GM19099 (cell line): Measurements from ENCODE around the gene RAB11B.
A peak's percentile ranks its signal among the peaks of the same experiment; 100 is the strongest.

Source experiments
- POLR2A ChIP-seq: IDR thresholded peaks from 3 replicates; pipeline ENCODE4 v1.6.1; 2011; ENCODE audit warnings: low read depth; ENCODE audit not compliant: insufficient read length; ENCODE audit errors: extremely low read depth

RAB11B gene

DNA sequence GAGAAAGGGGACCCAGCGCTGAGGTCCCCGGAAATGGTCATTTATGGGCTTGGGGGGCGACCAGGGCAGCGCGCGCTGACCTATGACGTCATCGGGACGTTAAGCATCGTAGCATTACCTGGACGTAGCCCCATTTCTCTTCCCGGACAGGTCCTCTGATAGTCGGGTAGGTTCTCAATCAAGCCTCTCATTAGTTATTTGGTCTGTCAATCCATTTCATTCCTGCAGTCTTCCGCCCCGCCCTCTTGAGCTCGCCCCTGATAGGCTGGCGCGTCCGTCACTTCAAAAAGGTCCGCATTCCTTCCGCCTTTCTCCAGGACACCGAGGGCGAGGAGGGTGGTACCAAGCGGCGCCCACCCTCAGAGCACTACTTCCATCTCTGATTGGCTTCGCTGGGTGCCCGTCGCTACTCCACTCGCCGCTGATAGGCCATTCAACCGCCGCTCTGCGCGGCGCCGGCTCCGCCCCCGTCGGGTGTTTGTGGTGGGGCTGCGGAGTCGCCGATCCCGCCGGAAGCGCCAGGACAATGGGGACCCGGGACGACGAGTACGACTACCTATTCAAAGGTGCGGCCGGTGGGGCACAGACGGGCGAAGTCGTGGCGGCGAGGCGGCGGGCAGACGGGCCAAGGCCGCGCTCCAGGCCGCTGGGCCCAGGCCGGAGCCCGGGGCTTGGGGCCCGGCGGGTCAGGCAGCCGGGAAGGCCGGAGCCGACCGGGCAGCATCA is at the start of gene RAB11B:
RAB11B (plus strand) TSS at position 470 of the 726 bp plus-strand sequence; CDS start at position 527, 57 bp downstream.
- TF ChIP-seq POLR2A: peak; percentile 61

DNA sequence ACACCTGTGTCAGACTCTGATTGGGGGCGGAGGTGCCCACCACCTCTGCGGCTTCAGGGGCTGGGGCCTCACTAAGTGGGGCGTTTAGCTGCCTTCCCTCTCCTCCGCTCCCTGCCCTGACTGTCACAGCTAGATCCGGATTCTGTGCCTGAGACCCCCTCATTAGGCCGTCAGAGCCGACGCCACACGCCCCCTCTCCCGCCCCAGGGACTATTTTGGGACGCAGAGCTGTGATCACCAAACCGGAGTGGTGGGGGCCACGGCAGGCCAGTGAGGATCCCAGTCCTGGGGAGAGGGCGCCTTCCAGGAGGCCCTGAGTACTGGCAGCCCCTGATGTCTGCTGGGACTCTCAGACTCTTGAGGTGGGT is 47.9 kb upstream of the RAB11B start:
- no peak for TF ChIP-seq POLR2A

DNA sequence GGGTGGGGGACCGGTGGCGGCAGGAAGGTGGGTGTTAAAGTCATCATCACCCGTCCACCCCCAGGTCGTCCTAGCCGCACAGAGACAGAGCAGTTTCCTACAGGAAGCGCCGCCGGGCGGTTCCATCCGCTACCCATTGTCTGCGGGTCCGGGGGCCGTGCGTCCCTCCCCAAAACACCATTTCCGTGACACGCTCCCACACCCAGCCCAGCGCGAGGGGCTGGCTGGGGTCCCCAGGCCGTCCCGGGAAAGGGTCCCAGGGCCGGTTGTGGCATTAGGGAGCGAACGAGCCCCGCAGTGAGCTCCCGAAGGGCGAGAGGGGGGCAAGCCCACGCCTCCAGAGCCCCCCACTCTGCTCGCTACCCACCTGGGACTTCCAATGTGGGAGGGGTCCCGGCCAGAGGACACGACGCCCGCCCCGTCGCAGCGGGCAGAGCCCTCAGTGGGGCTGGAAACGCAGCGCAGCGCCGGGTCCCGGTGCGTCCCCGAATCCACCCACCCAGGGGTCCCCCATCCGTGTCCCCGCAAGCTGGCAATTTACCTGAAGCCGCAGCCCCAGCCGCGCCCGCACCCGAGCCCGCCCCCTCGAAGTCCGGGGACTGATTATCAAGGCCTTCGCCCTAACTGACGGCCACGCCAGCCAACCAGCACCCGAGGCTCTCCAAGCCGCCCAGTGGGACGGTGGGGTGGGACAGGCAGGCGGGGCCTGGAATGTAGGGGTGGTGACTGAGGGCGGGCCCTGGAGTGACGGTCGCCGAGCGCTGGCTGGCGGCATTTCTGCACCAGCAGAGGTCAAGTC is 47.3 kb upstream of the RAB11B start, which contains the start of gene KANK3:
KANK3 (minus strand) TSS at position 579 of the 799 bp plus-strand sequence. CDS start 5,434 bp downstream, outside the sequence.
- no peak for TF ChIP-seq POLR2A

DNA sequence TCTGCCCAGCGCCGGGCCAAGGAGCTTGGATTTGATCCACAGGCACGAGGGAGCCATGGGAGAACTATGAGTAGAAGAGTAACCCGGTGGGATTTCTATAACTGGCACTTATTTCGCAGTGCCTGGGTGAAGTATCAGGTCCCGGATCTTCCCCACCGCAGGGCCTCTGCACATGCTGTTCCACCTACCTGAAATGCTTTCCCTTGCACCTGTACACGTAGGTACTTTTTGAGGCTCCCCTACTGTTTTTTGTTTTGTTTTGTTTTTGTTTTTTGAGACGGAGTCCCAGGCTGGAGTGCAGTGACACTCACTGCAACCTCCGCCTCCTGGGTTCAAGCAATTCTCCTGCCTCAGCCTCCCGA is 46.7 kb upstream of the RAB11B start:
- TF ChIP-seq POLR2A: no peak

DNA sequence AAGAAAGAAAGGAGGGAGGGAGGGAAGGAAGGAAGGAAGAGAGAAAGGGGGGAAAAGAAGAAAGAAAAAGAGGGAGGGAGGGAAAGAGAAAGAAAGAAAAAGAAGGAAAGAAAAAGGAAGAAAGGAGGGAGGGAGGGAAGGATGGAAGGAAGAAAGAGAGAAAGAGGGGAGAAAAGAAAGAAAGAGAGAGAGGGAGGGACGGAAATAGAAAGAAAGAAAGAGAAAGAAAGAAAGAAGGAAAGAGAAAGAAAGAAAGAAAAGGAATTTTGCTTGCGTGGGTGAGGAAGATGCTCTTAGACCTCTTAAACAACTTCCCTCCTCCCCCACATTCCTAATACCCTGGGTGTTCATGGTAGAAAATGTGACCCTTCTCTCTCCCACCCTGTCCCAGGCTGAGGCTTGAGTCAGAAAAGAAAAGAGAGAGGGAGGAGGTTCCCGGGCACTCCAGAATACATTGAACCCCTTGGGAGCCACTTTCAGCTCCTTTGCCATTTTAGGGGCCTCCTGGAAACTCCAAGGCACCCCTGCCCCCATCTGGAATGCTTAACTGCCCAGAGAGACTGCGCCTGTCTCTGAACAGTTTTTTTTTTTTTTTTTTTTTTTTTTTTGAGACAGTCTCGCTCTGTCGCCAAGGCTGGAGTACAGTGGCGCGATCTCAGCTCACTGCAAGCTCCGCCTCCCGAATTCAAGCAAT is 37.9 kb upstream of the RAB11B start:
- TF ChIP-seq POLR2A: no peak

DNA sequence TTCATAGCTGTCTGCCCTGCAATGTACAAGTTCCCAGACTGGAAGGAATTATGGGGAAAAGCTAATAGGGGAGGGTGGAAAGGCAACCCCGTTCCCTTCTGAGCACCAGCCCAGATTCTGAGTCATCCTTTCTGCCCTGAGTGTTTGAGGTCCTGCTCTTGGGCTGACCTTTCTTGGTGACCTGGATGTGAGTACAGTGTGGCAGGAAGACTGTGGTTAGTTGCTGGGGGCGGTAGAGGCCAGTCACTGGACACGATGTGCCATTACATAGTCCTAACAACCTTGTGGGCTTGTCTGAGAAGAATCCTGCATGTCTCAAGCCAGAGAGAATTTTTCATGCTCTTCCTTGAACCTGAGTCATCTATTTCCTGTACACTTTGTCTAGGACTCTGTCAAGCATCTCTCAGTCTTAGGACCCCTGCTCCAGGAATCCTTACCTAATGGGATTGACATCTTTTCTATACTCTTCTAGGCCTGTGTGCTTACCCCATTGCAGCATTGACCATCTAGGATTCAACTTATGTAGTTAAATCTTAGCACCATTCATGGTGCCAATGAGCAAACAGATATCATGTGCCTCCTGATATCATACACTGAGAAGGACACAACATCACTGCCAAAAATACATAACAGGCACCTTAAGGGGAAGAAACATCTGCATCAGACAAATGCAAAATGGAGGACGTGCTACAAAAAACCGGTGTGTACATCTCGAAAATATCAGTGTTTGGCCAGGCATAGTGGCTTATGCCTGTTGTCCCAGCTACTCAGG is 34.3 kb upstream of the RAB11B start:
- no peak for TF ChIP-seq POLR2A

DNA sequence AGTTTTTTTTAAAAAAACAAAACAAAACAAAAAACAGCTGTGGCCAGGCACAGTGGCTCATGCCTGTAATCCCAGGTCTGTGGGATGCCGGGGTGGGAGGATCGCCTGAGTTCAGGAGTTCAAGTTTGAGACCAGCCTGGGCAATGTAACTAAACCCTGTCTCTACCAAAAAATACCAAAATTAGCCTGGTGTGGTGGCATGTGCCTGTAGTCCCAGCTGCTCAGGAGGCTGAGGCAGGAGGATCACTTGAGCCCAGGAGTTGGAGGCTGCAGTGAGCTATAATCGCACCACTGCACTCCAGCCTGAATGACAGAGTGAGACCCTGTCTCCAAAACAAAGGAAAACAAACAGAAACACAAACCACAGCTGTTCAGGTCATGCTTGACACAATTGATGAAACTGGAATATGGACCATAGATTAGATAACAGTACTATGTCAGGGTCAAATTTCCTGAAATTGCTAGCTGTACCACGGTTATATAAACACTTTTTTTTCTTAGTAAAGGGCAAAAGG is 33.1 kb upstream of the RAB11B start:
- TF ChIP-seq POLR2A: no peak

DNA sequence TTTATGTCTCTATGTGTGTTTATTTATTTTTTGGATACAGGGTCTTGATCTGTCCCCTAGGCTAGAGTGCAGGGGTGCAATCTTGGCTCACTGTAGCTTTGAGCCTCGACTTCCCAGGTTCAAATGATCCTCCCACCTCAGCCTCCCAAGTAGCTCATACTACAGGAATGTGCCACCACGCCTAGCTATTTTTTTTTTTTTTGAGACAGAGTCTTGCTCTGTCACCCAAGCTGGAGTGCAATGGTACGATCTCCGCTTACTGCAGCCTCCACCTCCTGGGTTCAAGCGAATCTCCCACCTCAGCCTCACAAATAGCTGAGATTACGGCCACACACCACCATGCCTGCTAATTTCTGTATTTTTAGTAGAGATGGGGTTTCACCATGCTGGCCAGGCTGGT is 31.2 kb upstream of the RAB11B start:
- no peak for TF ChIP-seq POLR2A

DNA sequence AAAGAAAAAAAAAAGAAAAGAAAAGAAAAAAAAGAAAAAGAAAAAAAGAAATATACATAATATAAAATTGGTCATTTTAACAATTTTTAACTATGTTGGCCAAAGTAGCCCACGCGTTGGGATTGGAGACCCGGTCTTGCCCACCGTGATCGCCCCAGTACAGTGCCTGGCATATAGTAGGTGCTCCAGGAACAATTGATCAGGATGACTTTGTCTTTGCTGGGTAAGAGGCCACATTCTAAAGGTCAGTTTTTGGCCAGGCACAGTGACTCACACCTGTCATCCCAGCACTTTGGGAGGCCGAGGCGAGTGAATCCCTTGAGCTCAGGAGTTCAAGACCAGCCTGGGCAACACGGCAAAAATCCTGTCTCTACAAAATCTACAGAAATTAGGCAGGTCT is 30.0 kb upstream of the RAB11B start:
- TF ChIP-seq POLR2A: no peak

DNA sequence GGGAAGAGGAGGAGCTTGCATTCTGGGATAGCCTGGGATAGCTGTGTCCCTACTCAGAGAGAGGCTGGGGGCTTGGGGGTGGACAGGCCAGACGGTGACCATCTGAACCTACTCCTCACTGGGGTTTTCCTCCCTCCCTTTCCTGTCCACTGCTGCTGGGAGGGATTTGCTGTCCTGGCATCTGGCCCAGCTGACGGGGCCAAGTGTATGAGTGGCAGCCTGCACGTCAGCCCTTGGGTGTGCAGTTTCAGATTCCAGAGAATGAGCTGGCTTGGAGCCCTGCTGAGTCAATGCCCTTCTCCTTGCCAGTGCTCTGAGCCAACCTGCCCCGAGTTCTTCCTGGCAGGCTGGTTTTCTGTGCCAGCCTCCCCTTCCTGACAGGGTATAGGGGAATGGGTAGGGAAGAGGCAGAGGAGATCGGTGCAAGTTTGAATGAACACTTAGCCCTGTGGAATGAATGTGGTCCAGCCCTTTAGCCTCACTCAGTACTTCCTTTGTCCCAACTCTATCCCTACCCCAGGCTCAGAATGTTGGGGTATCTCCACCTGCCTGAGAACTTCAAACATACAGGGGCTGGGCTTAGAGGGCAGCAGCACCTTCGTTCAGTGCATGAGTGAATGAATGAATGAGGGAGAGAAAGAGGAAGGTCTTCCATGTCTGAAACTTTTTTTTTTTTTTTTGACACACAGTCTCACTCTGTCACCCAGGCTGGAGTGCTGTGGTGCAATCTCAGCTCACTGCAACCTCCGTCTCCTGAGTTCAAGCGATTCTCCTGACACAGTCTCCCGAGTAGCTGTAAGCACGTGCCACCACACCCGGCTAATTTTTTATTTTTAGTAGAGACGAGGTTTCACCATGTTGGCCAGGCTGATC is 28.0 kb upstream of the RAB11B start:
- no peak for TF ChIP-seq POLR2A

DNA sequence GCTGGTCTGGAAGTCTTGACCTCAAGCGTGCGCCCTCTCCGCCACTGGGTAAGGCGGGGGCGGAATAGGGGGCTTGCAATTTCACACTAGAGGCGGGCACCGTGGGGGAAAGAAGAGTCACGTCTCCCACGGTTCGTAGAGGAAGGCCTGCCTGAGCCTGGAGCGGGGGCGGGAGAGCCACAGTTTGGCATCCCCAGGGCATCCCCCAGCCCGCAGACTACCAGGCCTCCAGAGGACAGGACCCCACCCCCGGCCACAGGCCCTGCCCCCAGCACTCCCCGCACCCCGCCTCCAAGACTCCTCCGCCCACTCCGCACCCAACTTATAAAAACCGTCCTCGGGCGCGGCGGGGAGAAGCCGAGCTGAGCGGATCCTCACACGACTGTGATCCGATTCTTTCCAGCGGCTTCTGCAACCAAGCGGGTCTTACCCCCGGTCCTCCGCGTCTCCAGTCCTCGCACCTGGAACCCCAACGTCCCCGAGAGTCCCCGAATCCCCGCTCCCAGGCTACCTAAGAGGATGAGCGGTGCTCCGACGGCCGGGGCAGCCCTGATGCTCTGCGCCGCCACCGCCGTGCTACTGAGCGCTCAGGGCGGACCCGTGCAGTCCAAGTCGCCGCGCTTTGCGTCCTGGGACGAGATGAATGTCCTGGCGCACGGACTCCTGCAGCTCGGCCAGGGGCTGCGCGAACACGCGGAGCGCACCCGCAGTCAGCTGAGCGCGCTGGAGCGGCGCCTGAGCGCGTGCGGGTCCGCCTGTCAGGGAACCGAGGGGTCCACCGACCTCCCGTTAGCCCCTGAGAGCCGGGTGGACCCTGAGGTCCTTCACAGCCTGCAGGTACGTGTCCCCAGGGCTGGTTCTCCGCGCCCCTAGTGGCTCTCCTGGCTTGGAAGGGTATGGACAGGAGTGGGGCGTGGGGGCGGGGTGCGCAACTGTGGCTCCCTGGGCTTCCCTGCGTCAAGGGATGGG is 26.1 kb upstream of the RAB11B start, which contains the start of gene ANGPTL4:
ANGPTL4 (plus strand) TSS at position 353 of the 969 bp plus-strand sequence; CDS start at position 520, 167 bp downstream.
- no peak for TF ChIP-seq POLR2A

DNA sequence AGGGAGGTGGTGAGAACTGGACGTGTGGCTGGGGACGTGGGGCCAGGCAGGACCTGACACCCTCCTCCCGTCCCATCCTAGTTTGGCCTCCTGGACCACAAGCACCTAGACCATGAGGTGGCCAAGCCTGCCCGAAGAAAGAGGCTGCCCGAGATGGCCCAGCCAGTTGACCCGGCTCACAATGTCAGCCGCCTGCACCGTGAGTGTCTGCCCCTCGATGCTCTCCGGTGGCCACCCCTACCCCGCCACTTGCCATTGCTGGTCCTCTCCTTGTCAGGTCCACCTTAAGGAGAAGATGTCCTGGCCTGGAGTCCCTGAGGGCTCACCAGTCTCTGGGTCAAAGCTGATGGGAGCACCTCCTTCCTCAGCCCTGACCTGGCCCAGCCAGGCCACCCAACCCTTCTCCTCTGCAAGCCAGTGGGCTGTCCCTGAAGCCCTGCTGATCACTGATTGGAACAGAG is 24.0 kb upstream of the RAB11B start:
- TF ChIP-seq POLR2A: no peak
